ENCODE measurements around the gene PXK. TPM values are rescaled to one million over a fixed set of nuclear protein-coding genes. Genes with fewer than 3 reads are reported as not detected.

Gene PXK
- total RNA-seq, 2 experiments from 2014 or later: 40.9 to 45.4 TPM

- DNase-seq: no peak
- Mint-ChIP-seq H3K4me1 (ENCODE audit: low read depth) (no peaks in the 10 kb centered on the region), H3K27ac (no peak overlapping the region), H3K27me3 (peaks cover 19% of the 10 kb centered on the region), H3K36me3 (peaks cover 2% of the 10 kb centered on the region), H3K9me3 (peaks cover 4% of the 10 kb centered on the region), H3K4me3 (no peak overlapping the region)
- ChIA-PET POLR2A (no interaction called here), CTCF (interaction anchor here (4.8 kb wide), 1 partner anchor 110 kb away, joined by 50 read pairs; no protein-coding TSS in a partner anchor)
- intact Hi-C loops (cut with micrococcal nuclease): no loop called here
Observed at GRCh38 chr3:58298190-58298589, 34.5 kb upstream of the PXK start.

- Mint-ChIP-seq H3K4me3 (no peak overlapping the region), H3K9me3 (peaks cover 4% of the 10 kb centered on the region), H3K4me1 (ENCODE audit: low read depth) (no peaks in the 10 kb centered on the region), H3K27ac (no peak overlapping the region), H3K36me3 (peaks cover 1% of the 10 kb centered on the region), H3K27me3 (peaks cover 19% of the 10 kb centered on the region)
- intact Hi-C loops (cut with micrococcal nuclease): no loop called here
- no peak for DNase-seq
- ChIA-PET CTCF (interaction anchor here (4.8 kb wide), 1 partner anchor 111 kb away, joined by 50 read pairs; no protein-coding TSS in a partner anchor), POLR2A (no interaction called here)
Observed at GRCh38 chr3:58299075-58299474, 33.6 kb upstream of the PXK start.

- ChIA-PET POLR2A (no interaction called here), CTCF (interaction anchor here (0.8 to 4.8 kb wide), 5 partner anchors 61 to 115 kb away, joined by 3 to 50 read pairs (median 6); partner anchors contain the start of gene ABHD6)
- Mint-ChIP-seq H3K9me3 (peaks cover 4% of the 10 kb centered on the region), H3K4me1 (ENCODE audit: low read depth) (no peaks in the 10 kb centered on the region), H3K27me3 (peaks cover 19% of the 10 kb centered on the region), H3K36me3 (no peaks in the 10 kb centered on the region), H3K27ac (no peak overlapping the region), H3K4me3 (no peak overlapping the region)
- DNase-seq: no peak
- intact Hi-C loops (cut with micrococcal nuclease): loop anchor here (1.0 kb wide), 1 partner anchor 113 kb away; no protein-coding TSS in a partner anchor
Observed at GRCh38 chr3:58299839-58300516, 32.7 kb upstream of the PXK start.

- Mint-ChIP-seq H3K27ac (peak within 1 kb of the TSS; percentile 98), H3K36me3 (peaks cover 13% of the 10 kb centered on the region), H3K4me1 (ENCODE audit: low read depth) (peaks cover 32% of the 10 kb centered on the region), H3K4me3 (peak within 1 kb of the TSS; percentile 94), H3K9me3 (no peaks in the 10 kb centered on the region), H3K27me3 (peaks cover 7% of the 10 kb centered on the region)
- intact Hi-C loops (cut with micrococcal nuclease): loop anchor here (1.0 to 2.0 kb wide), 10 partner anchors 18 to 325 kb away; partner anchors contain the start of genes ABHD6, FLNB and KCTD6
- POLR2A ChIA-PET: interaction anchor here (0.6 to 2.0 kb wide), 14 partner anchors 10 to 652 kb away, joined by 3 to 10 read pairs (median 4); partner anchors contain the start of genes PDHB, PXK and SLMAP
- CTCF ChIA-PET: interaction anchor here (0.6 to 4.5 kb wide), 62 partner anchors 9 to 548 kb away, joined by 3 to 56 read pairs (median 4); partner anchors contain the start of genes ABHD6, ACOX2, FLNB and KCTD6
- DNase-seq: peak; percentile 99
Observed at GRCh38 chr3:58305882-58306711, 26.6 kb upstream of the PXK start, which contains the start of the genes HTD2 and RPP14. TSS of gene HTD2 (plus strand) at chr3:58306520. CDS start at chr3:58317614, 11,094 bp downstream. TSS of gene RPP14 (plus strand) at chr3:58306245. CDS start at chr3:58310330, 4,085 bp downstream.

- intact Hi-C loops (cut with micrococcal nuclease): loop anchor here (1.0 to 2.0 kb wide), 3 partner anchors 121 to 323 kb away; partner anchors contain the start of gene PDHB
- POLR2A ChIA-PET: interaction anchor here (0.7 to 2.0 kb wide), 6 partner anchors 8 to 310 kb away, joined by 3 to 8 read pairs (median 4); partner anchors contain the start of gene PXK
- Mint-ChIP-seq H3K36me3 (peaks cover 21% of the 10 kb centered on the region), H3K9me3 (no peaks in the 10 kb centered on the region), H3K4me1 (ENCODE audit: low read depth) (peaks cover 34% of the 10 kb centered on the region), H3K27me3 (no peaks in the 10 kb centered on the region), H3K27ac (peak overlapping the region; percentile 98), H3K4me3 (peak overlapping the region; percentile 94)
- CTCF ChIA-PET: interaction anchor here (0.6 to 4.5 kb wide), 27 partner anchors 10 to 1136 kb away, joined by 3 to 56 read pairs (median 8); partner anchors contain the start of genes ACOX2, FLNB, KCTD6 and PDHB
- DNase-seq: peak; percentile 30
Observed at GRCh38 chr3:58307639-58308215, 25.0 kb upstream of the PXK start.

- Mint-ChIP-seq H3K27ac (peak overlapping the region; percentile 38), H3K36me3 (peaks cover 27% of the 10 kb centered on the region), H3K4me1 (ENCODE audit: low read depth) (peaks cover 36% of the 10 kb centered on the region), H3K4me3 (no peak overlapping the region), H3K27me3 (no peaks in the 10 kb centered on the region), H3K9me3 (no peaks in the 10 kb centered on the region)
- intact Hi-C loops (cut with micrococcal nuclease): no loop called here
- ChIA-PET CTCF (interaction anchor here (0.5 to 4.5 kb wide), 10 partner anchors 9 to 323 kb away, joined by 3 to 48 read pairs (median 13); no protein-coding TSS in a partner anchor), POLR2A (no interaction called here)
- DNase-seq: no peak
Observed at GRCh38 chr3:58308728-58309127, 24.0 kb upstream of the PXK start.

- Mint-ChIP-seq H3K27ac (peak overlapping the region; percentile 8), H3K9me3 (no peaks in the 10 kb centered on the region), H3K4me3 (no peak overlapping the region), H3K27me3 (no peaks in the 10 kb centered on the region), H3K4me1 (ENCODE audit: low read depth) (peaks cover 6% of the 10 kb centered on the region), H3K36me3 (peaks cover 34% of the 10 kb centered on the region)
- POLR2A ChIA-PET: no interaction called here
- DNase-seq: no peak
- intact Hi-C loops (cut with micrococcal nuclease): no loop called here
- CTCF ChIA-PET: interaction anchor here (1.8 to 5.4 kb wide), 3 partner anchors 11 to 132 kb away, joined by 5 to 51 read pairs (median 46); partner anchors contain the start of genes HTD2 and RPP14
Observed at GRCh38 chr3:58317811-58318210, 14.9 kb upstream of the PXK start.

- H3K36me3 Mint-ChIP-seq: peaks cover 13% of the 10 kb centered on the region
- intact Hi-C loops (cut with micrococcal nuclease): loop anchor here (1.0 to 5.0 kb wide), 3 partner anchors 93 to 311 kb away; no protein-coding TSS in a partner anchor
- peaks cover 37% of the 10 kb centered on the region for H3K4me1 Mint-ChIP-seq (ENCODE audit: low read depth)
- H3K9me3 Mint-ChIP-seq: no peaks in the 10 kb centered on the region
- no peaks in the 10 kb centered on the region for H3K27me3 Mint-ChIP-seq
- no peak overlapping the region for H3K27ac Mint-ChIP-seq
- CTCF ChIA-PET: interaction anchor here (0.6 to 5.9 kb wide), 6 partner anchors 14 to 212 kb away, joined by 3 to 51 read pairs (median 10); partner anchors contain the start of genes HTD2, PDHB and RPP14
- POLR2A ChIA-PET: interaction anchor here (1.1 kb wide), 1 partner anchor 93 kb away, joined by 3 read pairs; no protein-coding TSS in a partner anchor
- DNase-seq: no peak
- no peak overlapping the region for H3K4me3 Mint-ChIP-seq
Observed at GRCh38 chr3:58321791-58322190, 10.9 kb upstream of the PXK start.

DNA sequence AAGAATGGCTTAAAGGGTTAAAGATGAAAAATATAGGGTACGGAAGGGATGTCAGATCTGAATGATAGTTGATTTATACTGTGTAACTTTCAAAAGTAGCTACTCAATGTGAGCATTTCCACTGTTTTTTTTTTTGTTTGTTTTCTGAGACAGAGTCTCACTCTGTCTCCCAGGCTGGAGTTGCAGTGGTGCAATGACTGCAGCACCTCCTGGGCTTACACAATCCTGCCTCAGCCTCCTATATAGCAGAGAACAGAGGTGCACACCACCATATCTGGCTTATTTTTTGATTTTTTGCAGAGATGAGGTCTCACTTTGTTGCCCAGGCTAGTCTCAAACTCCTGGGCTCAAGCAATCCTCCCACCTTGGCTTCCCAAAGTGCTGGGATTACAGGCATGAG lies 9.9 kb upstream of the PXK start:
- intact Hi-C loops (cut with micrococcal nuclease): loop anchor here (5.0 kb wide), 1 partner anchor 310 kb away; no protein-coding TSS in a partner anchor
- H3K4me3 Mint-ChIP-seq: no peak overlapping the region
- H3K36me3 Mint-ChIP-seq: peaks cover 9% of the 10 kb centered on the region
- no peaks in the 10 kb centered on the region for H3K27me3 Mint-ChIP-seq
- H3K4me1 Mint-ChIP-seq (ENCODE audit: low read depth): peaks cover 37% of the 10 kb centered on the region
- POLR2A ChIA-PET: interaction anchor here (0.6 kb wide), 2 partner anchors 90 to 151 kb away, joined by 3 read pairs; no protein-coding TSS in a partner anchor
- CTCF ChIA-PET: interaction anchor here (1.0 to 5.9 kb wide), 3 partner anchors 15 to 211 kb away, joined by 4 to 48 read pairs (median 9); partner anchors contain the start of genes HTD2 and RPP14
- H3K27ac Mint-ChIP-seq: no peak overlapping the region
- no peak for DNase-seq
- H3K9me3 Mint-ChIP-seq: no peaks in the 10 kb centered on the region

GRCh38 chr3:58323529-58324390 lies 8.9 kb upstream of the PXK start:
- intact Hi-C loops (cut with micrococcal nuclease): loop anchor here (1.0 to 5.0 kb wide), 5 partner anchors 12 to 309 kb away; partner anchors contain the start of genes HTD2, PDHB and RPP14
- H3K27ac Mint-ChIP-seq: peak overlapping the region; percentile 93
- POLR2A ChIA-PET: interaction anchor here (0.6 to 2.6 kb wide), 3 partner anchors 11 to 97 kb away, joined by 3 to 20 read pairs (median 4); partner anchors contain the start of genes HTD2 and RPP14
- H3K4me1 Mint-ChIP-seq (ENCODE audit: low read depth): peaks cover 37% of the 10 kb centered on the region
- peaks cover 3% of the 10 kb centered on the region for H3K36me3 Mint-ChIP-seq
- peak overlapping the region; percentile 34 for H3K4me3 Mint-ChIP-seq
- CTCF ChIA-PET: interaction anchor here (1.0 to 5.9 kb wide), 5 partner anchors 10 to 210 kb away, joined by 3 to 48 read pairs (median 5); partner anchors contain the start of genes HTD2, KCTD6 and RPP14
- H3K27me3 Mint-ChIP-seq: no peaks in the 10 kb centered on the region
- DNase-seq: peak; percentile 29
- no peaks in the 10 kb centered on the region for H3K9me3 Mint-ChIP-seq
